H7 (cell line): ENCODE measurements around the gene HMGA1. TPM values are rescaled to one million over a fixed set of nuclear protein-coding genes. Genes with fewer than 3 reads are reported as not detected.

ENCODE experiments used
- DNase-seq: peaks from one replicate; pipeline ENCODE4 v3.0.0; 2012
- H3K27me3 ChIP-seq: 2 replicates; pipeline ENCODE4 v1.6.0; 2011; ENCODE audit warnings: mild to moderate bottlenecking, low read length; ENCODE audit not compliant: control insufficient read depth, insufficient read depth
- H3K36me3 ChIP-seq: replicated peaks from 2 replicates; pipeline ENCODE4 v1.5.1; 2011; ENCODE audit warnings: low read length; ENCODE audit not compliant: control insufficient read depth, insufficient read depth
- H3K4me3 ChIP-seq: 2 replicates; pipeline ENCODE4 v1.5.1; 2011; ENCODE audit warnings: low read depth, mild to moderate bottlenecking, control low read depth, low read length, moderate library complexity; ENCODE audit not compliant: insufficient read depth
- total RNA-seq: library from RNA; depleted of rRNA; stranded (reverse); fragments of >200 nt; shearing (Covaris generic); gene quantifications from 2 replicates; pipeline ENCODE4 v1.2.3, GENCODE V29; 2014; rRNA removed

HMGA1 gene, protein sequence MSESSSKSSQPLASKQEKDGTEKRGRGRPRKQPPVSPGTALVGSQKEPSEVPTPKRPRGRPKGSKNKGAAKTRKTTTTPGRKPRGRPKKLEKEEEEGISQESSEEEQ
- total RNA-seq = 1,768 and 1,892 TPM in 2 replicates

DNA sequence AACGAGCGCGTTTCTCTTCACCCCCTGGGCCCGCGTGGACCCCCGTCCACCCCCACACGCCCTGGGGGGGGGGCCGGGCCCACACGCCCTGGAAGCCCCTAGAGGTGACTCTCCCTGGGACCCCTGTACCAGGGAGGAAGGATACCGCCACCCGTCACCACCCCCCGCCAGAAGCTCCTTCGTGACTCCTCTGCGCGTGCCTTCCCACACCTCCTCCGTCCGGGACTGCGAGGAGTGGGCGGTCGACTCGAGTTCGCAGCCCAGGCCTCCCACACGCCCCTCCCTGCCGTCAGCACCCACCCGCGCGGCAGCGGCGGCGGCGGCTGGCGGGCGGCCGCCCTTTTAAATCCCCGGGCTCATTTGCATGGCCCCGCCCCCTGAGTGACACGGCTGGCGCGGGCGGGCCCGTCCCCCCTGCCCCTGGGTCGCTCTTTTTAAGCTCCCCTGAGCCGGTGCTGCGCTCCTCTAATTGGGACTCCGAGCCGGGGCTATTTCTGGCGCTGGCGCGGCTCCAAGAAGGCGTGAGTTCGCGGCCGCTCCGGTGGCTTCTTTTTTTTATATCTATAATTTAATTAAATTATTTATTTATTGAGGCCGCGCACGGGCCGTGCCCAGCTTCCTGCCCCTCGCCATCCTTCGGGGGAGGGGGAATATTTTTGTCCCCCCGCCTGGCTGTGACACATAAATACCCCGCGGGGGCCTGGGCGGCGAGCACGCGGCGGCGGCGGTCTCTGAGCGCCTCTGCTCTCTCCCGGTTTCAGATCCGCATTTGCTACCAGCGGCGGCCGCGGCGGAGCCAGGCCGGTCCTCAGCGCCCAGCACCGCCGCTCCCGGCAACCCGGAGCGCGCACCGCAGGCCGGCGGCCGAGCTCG is at the start of gene HMGA1:
HMGA1 (plus strand) TSS at position 431 of the 873 bp plus-strand sequence. CDS start 3,908 bp downstream, outside the sequence.
- no peaks in the 10 kb centered on the region for H3K27me3 ChIP-seq
- H3K4me3 ChIP-seq = peak within 1 kb of the TSS; percentile 95
- H3K36me3 ChIP-seq = peaks cover 26% of the 10 kb centered on the region
- peak; percentile 99 for DNase-seq

DNA sequence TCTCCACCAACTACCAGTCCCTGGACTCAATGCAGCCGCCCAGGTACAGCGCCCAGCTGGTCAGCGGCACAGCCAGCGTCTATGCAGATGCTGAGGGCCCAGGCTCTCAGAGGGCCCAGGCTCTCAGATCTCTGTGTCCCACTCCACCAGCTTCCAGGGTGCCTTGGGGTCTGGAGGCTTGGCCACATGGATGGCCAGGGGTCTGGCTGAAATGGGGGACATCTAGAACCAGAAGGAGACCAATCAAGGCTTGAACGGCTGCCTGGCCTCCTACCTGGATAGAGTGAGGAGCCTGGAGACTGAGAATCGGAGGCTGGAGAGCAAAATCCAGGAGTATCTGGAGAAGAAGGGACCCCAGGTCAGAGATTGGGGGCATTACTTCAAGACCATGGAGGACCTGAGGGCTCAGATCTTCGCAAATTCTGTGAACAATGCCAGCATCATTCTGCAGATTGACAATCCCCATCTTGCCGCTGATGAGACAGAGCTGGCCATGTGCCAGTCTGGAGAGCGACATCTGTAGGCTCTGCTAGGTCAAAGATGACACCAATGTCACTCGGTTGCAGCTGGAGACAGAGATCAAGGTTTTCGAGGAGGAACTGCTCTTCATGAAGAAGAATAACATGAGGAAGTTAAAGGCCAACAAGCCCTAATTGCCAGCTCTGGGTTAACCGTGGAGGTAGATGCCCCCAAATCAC is 46.7 kb upstream of the HMGA1 start:
- no peaks in the 10 kb centered on the region for H3K36me3 ChIP-seq

DNA sequence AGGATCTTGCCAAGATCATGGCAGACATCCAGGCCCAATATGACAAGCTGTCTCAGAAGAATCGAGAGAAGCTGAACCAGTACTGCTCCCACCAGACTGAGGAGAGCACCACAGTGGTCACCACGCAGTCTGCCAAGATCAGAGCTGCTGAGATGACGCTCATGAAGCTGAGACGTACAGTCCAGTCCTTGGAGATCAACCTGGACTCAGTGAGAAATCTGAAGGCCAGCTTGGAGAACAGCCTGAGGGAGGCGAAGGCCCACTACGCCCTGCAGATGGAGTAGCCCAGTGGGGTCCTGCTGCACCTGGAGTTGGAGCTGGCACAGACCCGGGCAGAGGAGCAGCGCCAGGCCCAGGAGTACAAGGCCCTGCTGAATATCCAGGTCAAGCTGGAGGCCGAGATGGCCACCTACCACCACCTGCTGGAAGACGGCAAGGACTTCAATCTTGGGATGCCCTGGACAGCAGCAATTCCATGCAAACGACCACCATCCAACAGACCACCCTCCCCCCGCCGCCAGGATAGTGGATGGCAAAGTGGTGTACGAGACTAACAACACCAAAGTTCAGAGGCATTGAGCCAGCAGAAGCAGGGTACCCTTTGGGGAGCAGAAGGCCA is 46.1 kb upstream of the HMGA1 start:
- Histone ChIP-seq H3K27me3 (peaks cover 2% of the 10 kb centered on the region), H3K36me3 (no peaks in the 10 kb centered on the region), H3K4me3 (no peak overlapping the region)
- peak; percentile 37 for DNase-seq

More for the DNA sequence above, 46.7 kb upstream of the HMGA1 start:
- peak; percentile 13 for DNase-seq
- Histone ChIP-seq H3K27me3 (no peaks in the 10 kb centered on the region), H3K4me3 (no peak overlapping the region)

DNA sequence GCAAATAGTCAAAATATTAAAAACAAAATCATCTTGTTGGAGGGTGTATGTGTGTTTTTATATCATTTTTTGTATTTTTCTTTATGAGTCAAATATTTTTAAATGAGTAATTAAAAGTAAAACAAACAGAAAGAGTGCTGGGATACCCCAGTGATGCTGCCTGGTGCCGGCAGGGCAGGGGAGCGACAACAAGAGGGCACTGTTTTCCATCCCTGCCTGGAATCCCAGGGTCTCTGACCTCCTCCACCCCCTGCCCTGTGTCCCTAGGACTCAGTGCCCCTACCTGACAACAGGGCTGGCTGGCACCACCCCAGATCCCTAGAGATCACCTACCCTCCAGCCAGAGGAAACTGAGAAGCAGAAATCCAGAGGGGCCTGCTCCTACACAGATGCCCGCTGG is 41.9 kb upstream of the HMGA1 start:
- H3K4me3 ChIP-seq = no peak overlapping the region
- H3K27me3 ChIP-seq = peaks cover 6% of the 10 kb centered on the region
- peak; percentile 83 for DNase-seq
- H3K36me3 ChIP-seq = no peaks in the 10 kb centered on the region

DNA sequence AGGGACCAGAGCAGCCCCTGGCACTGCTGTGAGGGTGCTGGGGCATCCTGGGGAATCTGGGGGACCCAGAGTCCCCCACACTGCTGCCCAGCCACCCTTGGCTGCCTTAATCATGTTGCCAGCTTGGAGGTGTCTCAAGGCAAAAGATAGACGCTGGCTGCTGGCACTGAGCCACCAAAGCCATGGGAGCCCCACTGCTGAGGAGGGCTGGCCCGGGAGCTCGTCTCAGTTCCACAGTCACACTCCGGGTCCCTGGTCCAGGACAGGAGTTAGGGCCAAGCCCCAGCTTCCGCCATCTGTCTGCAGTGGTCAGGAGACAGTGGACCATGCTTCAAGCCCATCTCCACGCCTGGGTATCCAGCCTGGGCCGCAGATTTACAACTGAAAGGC is 41.0 kb upstream of the HMGA1 start:
- no peak for DNase-seq
- Histone ChIP-seq H3K4me3 (no peak overlapping the region), H3K27me3 (peaks cover 6% of the 10 kb centered on the region), H3K36me3 (no peaks in the 10 kb centered on the region)

DNA sequence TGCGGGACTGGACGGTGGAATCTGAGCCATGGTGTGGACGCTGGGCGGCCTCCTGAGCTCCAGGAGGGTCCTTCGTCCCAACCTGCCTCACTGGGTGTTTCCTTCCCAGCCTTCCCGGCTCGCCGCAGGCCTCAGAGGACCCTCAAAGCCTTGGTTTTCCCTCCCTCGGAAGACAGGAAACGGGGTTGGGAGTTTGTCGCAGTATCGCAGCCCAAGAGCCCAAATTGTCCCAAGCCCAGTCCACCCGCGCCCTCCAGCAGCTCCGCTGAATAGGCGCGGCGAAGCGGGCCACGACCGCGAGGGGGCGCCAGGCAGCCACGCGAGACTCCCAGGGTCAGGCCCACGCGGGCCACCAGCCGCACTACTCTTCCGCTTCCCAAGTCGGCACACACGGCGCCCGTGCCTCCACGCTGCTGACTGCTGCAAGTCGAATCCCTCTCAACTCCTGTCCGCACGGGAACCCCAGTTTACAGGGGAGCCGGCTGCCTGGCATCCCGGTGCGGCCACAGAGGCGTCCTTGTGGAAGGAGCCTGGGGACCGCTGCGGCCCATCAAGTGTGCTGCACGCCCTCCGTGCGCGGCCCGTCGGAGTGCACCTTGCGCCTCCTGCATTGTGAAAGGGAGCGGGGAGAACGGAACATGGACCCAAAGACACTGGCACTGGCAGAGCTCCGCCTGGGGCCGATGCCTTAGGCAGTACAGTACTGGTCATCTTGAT is 40.4 kb upstream of the HMGA1 start:
- no peaks in the 10 kb centered on the region for H3K36me3 ChIP-seq
- H3K27me3 ChIP-seq = peaks cover 6% of the 10 kb centered on the region
- H3K4me3 ChIP-seq = peak overlapping the region; percentile 29; the same call in 1 of the 2 replicates
- DNase-seq = peak; percentile 92

DNA sequence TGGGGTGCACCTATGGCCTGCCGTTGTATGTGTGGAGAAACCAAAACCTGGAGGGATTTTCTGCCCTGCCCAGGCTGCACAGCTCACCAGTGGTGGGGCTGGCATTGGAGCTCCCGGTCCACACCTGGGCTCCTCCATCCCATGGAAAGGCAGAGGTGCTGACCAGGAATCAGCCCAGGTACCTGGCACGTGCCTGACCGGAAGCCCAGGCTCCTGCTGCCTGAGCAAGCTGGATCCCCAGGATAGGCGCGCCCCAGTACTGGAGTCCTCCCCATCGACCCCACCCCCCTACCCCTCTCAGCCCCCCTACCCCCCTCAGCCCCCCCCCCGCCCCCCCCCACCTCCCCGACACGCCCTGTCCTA is 39.9 kb upstream of the HMGA1 start:
- peaks cover 6% of the 10 kb centered on the region for H3K27me3 ChIP-seq
- DNase-seq = peak; percentile 65
- H3K4me3 ChIP-seq = no peak overlapping the region
- H3K36me3 ChIP-seq = no peaks in the 10 kb centered on the region

DNA sequence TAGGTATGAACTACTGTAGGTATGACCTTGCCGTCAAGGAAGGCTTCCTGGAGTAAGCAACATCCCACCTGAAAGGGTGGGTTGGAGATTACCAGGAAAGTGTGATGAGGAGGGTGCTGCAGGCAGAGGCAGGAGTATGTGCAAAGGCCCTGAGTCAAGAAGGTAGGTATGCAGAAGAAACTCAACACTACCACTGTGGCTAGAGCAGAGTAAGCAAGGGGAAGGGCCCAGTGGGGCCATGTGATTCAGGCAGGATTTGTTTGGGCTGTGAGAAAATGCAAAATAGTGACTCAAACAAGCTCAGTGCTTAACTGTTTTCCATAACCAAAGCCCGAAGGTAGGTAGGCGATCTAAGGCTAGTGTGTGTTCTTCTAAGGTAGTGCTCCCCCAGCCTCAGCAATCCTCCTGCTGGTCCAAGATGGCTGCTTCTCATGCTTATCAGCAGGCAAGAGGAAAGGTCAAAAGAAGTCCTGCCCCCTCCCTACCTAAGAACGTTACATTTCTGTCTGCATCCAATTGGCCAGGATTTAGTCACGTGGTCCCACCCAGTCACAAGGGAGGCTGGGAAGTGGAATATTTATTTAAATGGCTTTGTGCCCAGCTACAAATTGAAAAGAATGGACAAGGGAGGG is 36.2 kb upstream of the HMGA1 start:
- H3K4me3 ChIP-seq = no peak overlapping the region
- DNase-seq = peak; percentile 76

DNA sequence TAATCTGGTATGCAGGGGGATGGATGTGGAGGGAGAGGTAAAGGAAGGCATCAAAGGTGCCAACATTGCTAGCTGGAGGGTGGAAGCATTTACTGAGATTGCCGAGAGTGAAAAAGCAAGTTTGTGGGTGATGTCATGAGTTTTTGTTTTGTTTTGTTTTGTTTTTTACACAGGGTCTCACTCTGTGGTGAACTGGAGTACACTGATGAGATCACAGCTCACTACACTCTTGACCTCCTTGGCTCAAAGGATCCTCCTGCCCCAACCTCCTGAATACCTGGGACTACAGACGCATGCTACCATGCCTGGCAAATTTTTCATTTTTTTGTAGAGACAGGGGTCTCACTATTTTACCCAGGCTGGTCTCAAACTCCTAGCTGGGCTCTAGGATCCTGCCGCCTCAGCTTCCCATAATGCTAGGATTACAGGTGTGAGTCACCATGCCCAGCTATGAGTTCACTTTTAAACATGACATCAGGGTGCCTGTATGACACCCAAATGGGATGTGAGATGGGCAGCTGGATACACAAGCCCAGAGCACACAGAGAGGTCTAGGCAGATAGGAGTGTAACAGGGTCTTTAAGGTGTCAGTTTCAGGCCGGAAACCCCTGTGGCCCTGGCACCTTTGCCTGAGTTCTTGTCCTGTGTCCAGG is 35.1 kb upstream of the HMGA1 start:
- H3K36me3 ChIP-seq = no peaks in the 10 kb centered on the region
- no peak overlapping the region for H3K4me3 ChIP-seq
- H3K27me3 ChIP-seq = no peaks in the 10 kb centered on the region
- no peak for DNase-seq

More for the DNA sequence above, 36.2 kb upstream of the HMGA1 start:
- Histone ChIP-seq H3K36me3 (no peaks in the 10 kb centered on the region), H3K27me3 (peaks cover 4% of the 10 kb centered on the region)

DNA sequence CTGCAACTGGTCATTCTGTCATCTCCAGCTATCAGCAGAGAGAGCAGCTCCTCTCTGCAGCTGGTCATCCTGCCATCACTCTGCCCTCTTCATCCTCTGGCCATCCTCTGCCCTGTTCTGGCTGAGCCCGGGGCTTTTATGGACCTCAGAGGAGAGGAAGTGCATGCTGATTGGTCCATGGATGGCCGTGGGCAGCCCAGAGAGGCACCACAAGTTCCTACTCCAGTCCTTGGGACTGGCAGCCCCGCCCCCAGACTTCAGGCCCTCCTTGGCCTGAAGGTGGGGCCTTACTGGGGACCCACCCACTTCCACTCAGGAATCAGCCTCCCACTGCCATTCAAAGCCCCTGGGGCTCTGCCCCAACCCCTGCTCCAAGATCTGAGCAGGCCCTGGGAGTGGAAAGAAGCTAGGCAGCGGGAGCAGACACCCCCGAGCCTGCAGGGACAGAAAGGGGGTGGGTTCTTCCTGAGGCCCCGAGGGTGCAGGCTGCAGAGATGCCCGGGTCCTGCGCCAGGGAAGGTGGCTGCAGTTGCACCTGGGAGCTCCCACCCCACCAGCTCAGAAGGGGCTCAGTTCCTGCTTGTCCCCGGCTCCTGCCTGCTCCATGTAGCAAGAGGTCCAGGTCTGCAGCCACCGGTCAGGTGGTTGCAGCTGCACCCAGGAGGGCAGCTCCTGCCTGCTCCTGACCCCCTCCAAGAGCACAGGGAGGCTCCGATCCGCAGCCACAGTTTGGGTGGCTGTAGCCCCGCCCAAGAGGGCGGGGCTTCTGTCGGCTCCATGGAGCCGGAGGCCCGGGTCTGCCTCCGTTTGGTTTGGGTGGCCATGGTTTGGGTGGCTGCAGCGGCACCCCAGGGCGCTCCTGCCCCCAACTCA is 34.1 kb upstream of the HMGA1 start:
- no peaks in the 10 kb centered on the region for H3K36me3 ChIP-seq
- H3K27me3 ChIP-seq = no peaks in the 10 kb centered on the region
- DNase-seq = peak; percentile 91
- peak overlapping the region; percentile 21 for H3K4me3 ChIP-seq

DNA sequence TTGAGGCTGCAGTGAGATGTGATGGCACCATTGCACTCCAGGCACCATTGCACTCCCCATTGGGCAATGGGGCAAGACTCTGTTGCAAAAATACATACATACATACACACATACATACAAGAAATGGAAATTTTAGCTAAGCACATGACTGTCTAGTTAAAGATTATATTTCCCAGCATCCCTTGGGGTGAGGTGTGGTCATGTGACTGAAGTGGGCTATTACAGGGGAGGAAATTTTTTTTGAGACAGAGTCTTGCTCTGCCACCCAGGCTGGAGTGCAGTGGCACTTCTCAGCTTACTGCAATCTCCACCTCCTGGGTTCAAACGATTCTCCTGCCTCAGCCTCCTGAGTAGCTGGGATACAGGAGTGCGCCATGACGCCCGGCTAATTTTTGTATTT is 32.0 kb upstream of the HMGA1 start:
- H3K36me3 ChIP-seq = no peaks in the 10 kb centered on the region
- no peaks in the 10 kb centered on the region for H3K27me3 ChIP-seq
- H3K4me3 ChIP-seq = no peak overlapping the region
- DNase-seq = no peak

DNA sequence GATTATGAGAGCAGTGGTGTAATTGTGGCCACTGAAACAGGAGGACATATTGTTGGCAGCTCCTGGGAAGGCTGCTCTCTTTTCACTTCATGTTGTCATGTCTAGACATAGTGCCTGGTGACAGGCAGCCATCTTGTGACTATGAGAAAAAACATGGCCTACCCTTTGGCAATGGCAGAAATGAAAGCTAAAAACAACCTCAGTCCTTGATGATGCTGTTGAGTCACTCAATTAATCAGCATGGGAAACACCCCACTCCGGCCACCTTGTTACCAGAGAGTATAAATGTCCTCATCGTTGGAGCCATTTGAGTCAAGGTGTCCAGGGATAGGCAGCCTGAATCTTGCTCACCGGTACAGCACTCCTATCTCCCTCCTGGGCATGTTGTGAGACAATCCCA is 31.2 kb upstream of the HMGA1 start:
- no peaks in the 10 kb centered on the region for H3K36me3 ChIP-seq
- H3K27me3 ChIP-seq = no peaks in the 10 kb centered on the region
- no peak overlapping the region for H3K4me3 ChIP-seq
- no peak for DNase-seq

DNA sequence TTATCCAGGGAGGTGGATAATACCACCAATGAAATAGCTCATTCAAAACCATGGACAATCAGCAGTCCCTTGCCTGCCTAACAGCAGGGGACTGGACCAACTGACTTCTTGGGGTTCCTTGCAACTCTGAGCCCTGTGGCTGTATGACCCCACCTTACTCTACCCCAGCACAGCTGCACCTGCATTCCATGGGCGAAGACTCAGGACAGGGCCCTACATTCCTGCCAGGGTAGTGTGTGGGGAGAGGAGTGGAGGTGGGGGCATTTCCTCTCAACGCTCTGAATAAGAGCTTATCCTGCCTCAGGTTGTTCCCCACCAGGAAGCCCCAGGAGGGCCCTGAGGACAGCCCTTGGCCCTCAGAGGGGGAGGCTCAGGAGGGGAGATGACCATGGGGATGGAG is 30.8 kb upstream of the HMGA1 start:
- DNase-seq = peak; percentile 69
- no peak overlapping the region for H3K4me3 ChIP-seq
- H3K27me3 ChIP-seq = no peaks in the 10 kb centered on the region
- H3K36me3 ChIP-seq = no peaks in the 10 kb centered on the region
